HEK293T (cell line): ENCODE data around the gene CAVIN3.

Experiments used
- BHLHE40 ChIP-seq: fragments of 450-650 bp; IDR thresholded peaks from 2 replicates; pipeline ENCODE4 v1.6.1; 2016; ENCODE audit warnings: mild to moderate bottlenecking, moderate library complexity, borderline replicate concordance
- ELF4 ChIP-seq: fragments of 450-650 bp; IDR thresholded peaks from 2 replicates; pipeline ENCODE4 v1.6.1; 2017; ENCODE audit warnings: antibody characterized with exemption
- FOXA1 ChIP-seq: fragments of 450-650 bp; IDR thresholded peaks from 2 replicates; pipeline ENCODE4 v1.6.1; 2016; ENCODE audit warnings: mild to moderate bottlenecking
- FOXM1 ChIP-seq: fragments of 450-650 bp; IDR thresholded peaks from 2 replicates; pipeline ENCODE4 v1.6.1; 2017; ENCODE audit warnings: mild to moderate bottlenecking, borderline replicate concordance
- HDGF ChIP-seq: fragments of 450-650 bp; IDR thresholded peaks from 2 replicates; pipeline ENCODE4 v1.6.1; 2017; ENCODE audit warnings: antibody characterized with exemption, borderline replicate concordance
- L3MBTL2 ChIP-seq: fragments of 450-650 bp; conservative IDR thresholded peaks from 2 replicates; pipeline ENCODE4 v1.6.1; 2016; ENCODE audit warnings: mild to moderate bottlenecking
- NFRKB ChIP-seq: fragments of 450-650 bp; IDR thresholded peaks from 2 replicates; pipeline ENCODE4 v1.6.1; 2016; ENCODE audit warnings: mild to moderate bottlenecking, moderate library complexity
- SP1 ChIP-seq: fragments of 450-650 bp; IDR thresholded peaks from 2 replicates; pipeline ENCODE4 v1.6.1; 2017
- SUZ12 ChIP-seq: fragments of 450-650 bp; IDR thresholded peaks from 2 replicates; pipeline ENCODE4 v1.6.1; 2016; ENCODE audit warnings: mild to moderate bottlenecking
- TARDBP ChIP-seq: fragments of 450-650 bp; IDR thresholded peaks from 2 replicates; pipeline ENCODE4 v1.6.1; 2016
- TF ChIP-seq, protein P1 (sequence below): fragments of 450-650 bp; IDR thresholded peaks from 2 replicates; pipeline ENCODE4 v1.6.1; 2016

GRCh38 chr11:6270584-6271246 is 49.6 kb downstream of the CAVIN3 start:
- no peak for TF ChIP-seq BHLHE40
- TF ChIP-seq L3MBTL2 = no peak
- no peak for TF ChIP-seq FOXA1
- no peak for TF ChIP-seq NFRKB
- no peak for TF ChIP-seq ELF4
- TF ChIP-seq, protein P1, sequence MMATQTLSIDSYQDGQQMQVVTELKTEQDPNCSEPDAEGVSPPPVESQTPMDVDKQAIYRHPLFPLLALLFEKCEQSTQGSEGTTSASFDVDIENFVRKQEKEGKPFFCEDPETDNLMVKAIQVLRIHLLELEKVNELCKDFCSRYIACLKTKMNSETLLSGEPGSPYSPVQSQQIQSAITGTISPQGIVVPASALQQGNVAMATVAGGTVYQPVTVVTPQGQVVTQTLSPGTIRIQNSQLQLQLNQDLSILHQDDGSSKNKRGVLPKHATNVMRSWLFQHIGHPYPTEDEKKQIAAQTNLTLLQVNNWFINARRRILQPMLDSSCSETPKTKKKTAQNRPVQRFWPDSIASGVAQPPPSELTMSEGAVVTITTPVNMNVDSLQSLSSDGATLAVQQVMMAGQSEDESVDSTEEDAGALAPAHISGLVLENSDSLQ = no peak
- no peak for TF ChIP-seq FOXM1
- TF ChIP-seq TARDBP = no peak
- TF ChIP-seq HDGF = no peak
- TF ChIP-seq SUZ12 = no peak
- no peak for TF ChIP-seq SP1
